ENCODE measurements around the gene ZFP69B. TPM values are rescaled to one million over a fixed set of nuclear protein-coding genes. Genes with fewer than 3 reads are reported as not detected.
A peak's percentile ranks its signal among the peaks of the same experiment; 100 is the strongest.

Gene ZFP69B
- total and polyA plus RNA-seq, 2 of the 8 experiments (the other 6 are each of a cell fraction or from before 2014, with no cell fraction given), result 1.7 to 8.2 TPM

- no peak for TF ChIP-seq POLR2AphosphoS5 (IDR thresholded peaks at IDR 0.05; ENCODE audit: low read depth, low read length)
- TF ChIP-seq EZH2 (IDR thresholded peaks at IDR 0.05; ENCODE audit: low read depth, low read length, severe bottlenecking), result no peak
- no peak for TF ChIP-seq SP1 (IDR thresholded peaks at IDR 0.05; ENCODE audit: low read depth, low read length)
- TF ChIP-seq FOSL1 (IDR thresholded peaks at IDR 0.05; ENCODE audit: insufficient read depth, low read depth, low read length), result no peak
- TF ChIP-seq NANOG (IDR thresholded peaks at IDR 0.05; ENCODE audit: insufficient read depth, low read depth, low read length, poor library complexity, severe bottlenecking), result no peak
- TF ChIP-seq RAD21 (IDR thresholded peaks at IDR 0.05 in 1 of 2, conservative IDR thresholded peaks at IDR 0.05 in 1 of 2; ENCODE audit: low read depth in 2 of 2, low read length in 2 of 2), result no peak
- TF ChIP-seq ASH2L (IDR thresholded peaks at IDR 0.05; ENCODE audit: low read length), result no peak
- no peak for TF ChIP-seq BCL11A (IDR thresholded peaks at IDR 0.05; ENCODE audit: low read depth in 2 of 2, low read length in 2 of 2)
- no peak for TF ChIP-seq NRF1 (IDR thresholded peaks at IDR 0.05; ENCODE audit: low read depth, low read length)
- TF ChIP-seq JUND (IDR thresholded peaks at IDR 0.05; ENCODE audit: low read length), result peak; percentile 75
- 0 out of 2 replicates have a peak, but pooled peaks have one; percentile 2 for TF ChIP-seq PHF8 (conservative IDR thresholded peaks at IDR 0.05; ENCODE audit: low read depth, low read length)
- TF ChIP-seq BACH1 (IDR thresholded peaks at IDR 0.05; ENCODE audit: low read length), result no peak
- TF ChIP-seq BRCA1 (IDR thresholded peaks at IDR 0.05; ENCODE audit: low read depth, low read length), result no peak
- TF ChIP-seq SIN3A (conservative IDR thresholded peaks at IDR 0.05 in 1 of 2, IDR thresholded peaks at IDR 0.05 in 1 of 2; ENCODE audit: low read depth in 1 of 2, low read length in 2 of 2), result 0 out of 4 replicates have a peak, but pooled peaks of 1 of the 2 experiments have one; percentile 9
Observed at GRCh38 chr1:40450495-40451237, 390 bp downstream of the ZFP69B start (continued).
